OCI-LY1 (cell line): Measurements from ENCODE around the gene CREB3.

ENCODE experiments used
- H2AFZ ChIP-seq: fragments of 200-600 bp; sonication (generic), shearing (Covaris generic); 2 replicates; pipeline ENCODE4 v1.6.0; 2014; ENCODE audit warnings: antibody characterized with exemption, mild to moderate bottlenecking, low read length
- H3F3A ChIP-seq: fragments of 200-600 bp; sonication (generic), shearing (Covaris generic); 2 replicates; pipeline ENCODE4 v1.6.0; 2014; ENCODE audit warnings: mild to moderate bottlenecking, antibody characterized with exemption, low read length, moderate library complexity; ENCODE audit not compliant: insufficient read depth
- H3K27ac ChIP-seq: fragments of 200-600 bp; sonication (generic); 2 replicates; pipeline ENCODE4 v1.5.1; 2014; ENCODE audit warnings: low read length, mixed run types, mild to moderate bottlenecking, low read depth; ENCODE audit not compliant: poor library complexity, severe bottlenecking
- H3K27me3 ChIP-seq: fragments of 200-600 bp; sonication (generic); 2 replicates; pipeline ENCODE4 v1.6.0; 2014; ENCODE audit warnings: antibody characterized with exemption, mild to moderate bottlenecking, low read length, moderate library complexity; ENCODE audit not compliant: insufficient read depth
- H3K36me3 ChIP-seq: fragments of 200-600 bp; sonication (generic); 2 replicates; pipeline ENCODE4 v1.6.1; 2014; ENCODE audit warnings: mild to moderate bottlenecking, antibody characterized with exemption, low read length, moderate library complexity, mixed read lengths; ENCODE audit not compliant: insufficient read depth
- H3K4me1 ChIP-seq: fragments of 200-600 bp; sonication (generic); 2 replicates; pipeline ENCODE4 v1.5.1; 2014; ENCODE audit warnings: mild to moderate bottlenecking, low read length, moderate library complexity; ENCODE audit not compliant: insufficient read depth, severe bottlenecking
- H3K4me2 ChIP-seq: fragments of 200-600 bp; sonication (generic), shearing (Covaris generic); 2 replicates; pipeline ENCODE4 v1.6.1; 2014; ENCODE audit warnings: low read length
- H3K4me3 ChIP-seq: fragments of 200-600 bp; sonication (generic); 2 replicates; pipeline ENCODE4 v1.5.1; 2014; ENCODE audit warnings: low read length, low read depth, mild to moderate bottlenecking, mixed read lengths; ENCODE audit not compliant: poor library complexity, severe bottlenecking
- H3K79me2 ChIP-seq: fragments of 200-600 bp; shearing (Covaris generic); 2 replicates; pipeline ENCODE4 v1.6.1; 2016; ENCODE audit warnings: mixed run types, low read length, mixed read lengths; ENCODE audit not compliant: insufficient read depth
- H3K9ac ChIP-seq: fragments of 200-600 bp; sonication (generic), shearing (Covaris generic); 2 replicates; pipeline ENCODE4 v1.6.1; 2014; ENCODE audit warnings: mild to moderate bottlenecking, low read length, mixed read lengths
- H3K9me2 ChIP-seq: fragments of 200-600 bp; sonication (generic), shearing (Covaris generic); 2 replicates; pipeline ENCODE4 v1.6.1; 2014; ENCODE audit warnings: low read depth, mild to moderate bottlenecking, low read length, mixed read lengths
- H3K9me3 ChIP-seq: fragments of 200-600 bp; shearing (Covaris generic); 2 replicates; pipeline ENCODE4 v1.6.1; 2014; ENCODE audit warnings: low read length, mixed read lengths
- H4K20me1 ChIP-seq: fragments of 200-600 bp; sonication (generic), shearing (Covaris generic); 2 replicates; pipeline ENCODE4 v1.6.0; 2016; ENCODE audit warnings: mild to moderate bottlenecking, low read length; ENCODE audit not compliant: insufficient read depth
- CTCF ChIP-seq: fragments of 200-600 bp; sonication (generic), shearing (Covaris generic); IDR thresholded peaks from 2 replicates; pipeline ENCODE4 v1.5.1; 2017; ENCODE audit warnings: mild to moderate bottlenecking, antibody characterized with exemption, low read length, moderate library complexity, mixed read lengths
- EZH2 ChIP-seq: fragments of 200-600 bp; sonication (generic), shearing (Covaris generic); IDR thresholded peaks from 2 replicates; pipeline ENCODE4 v1.8.0; 2017; ENCODE audit warnings: borderline replicate concordance, mixed run types, mild to moderate bottlenecking, antibody characterized with exemption, low read length, moderate library complexity, mixed read lengths

The CREB3 gene

GRCh38 chr9:35687972-35688557, 44.4 kb upstream of the CREB3 start:
- Histone ChIP-seq H3K9me3 (no peaks in the 10 kb centered on the region), H4K20me1 (no peaks in the 10 kb centered on the region), H3K9ac (no peak overlapping the region), H3K27ac (no peak overlapping the region), H2AFZ (no peak overlapping the region), H3K27me3 (no peaks in the 10 kb centered on the region; the same call in 1 of the 2 replicates), H3K79me2 (no peaks in the 10 kb centered on the region), H3F3A (0 out of 2 replicates have a peak, but pooled peaks cover 3% of the 10 kb centered on the region), H3K36me3 (no peaks in the 10 kb centered on the region), H3K9me2 (no peaks in the 10 kb centered on the region), H3K4me3 (no peak overlapping the region), H3K4me1 (peaks cover 37% of the 10 kb centered on the region), H3K4me2 (no peak overlapping the region)
- TF ChIP-seq EZH2 (no peak), CTCF (no peak)

GRCh38 chr9:35688558-35689541, 43.6 kb upstream of the CREB3 start:
- no peaks in the 10 kb centered on the region for H4K20me1 ChIP-seq
- TF ChIP-seq EZH2, result no peak
- no peak for TF ChIP-seq CTCF
- H3K9me2 ChIP-seq, result no peaks in the 10 kb centered on the region
- H3K4me1 ChIP-seq, result peaks cover 37% of the 10 kb centered on the region
- peak overlapping the region; percentile 81 for H3K4me2 ChIP-seq
- H3K9ac ChIP-seq, result peak overlapping the region; percentile 5; the same call in 1 of the 2 replicates
- 0 out of 2 replicates have a peak, but pooled peaks cover 3% of the 10 kb centered on the region for H3F3A ChIP-seq
- H3K27me3 ChIP-seq, result no peaks in the 10 kb centered on the region; the same call in 1 of the 2 replicates
- H2AFZ ChIP-seq, result no peak overlapping the region
- no peak overlapping the region for H3K27ac ChIP-seq
- H3K79me2 ChIP-seq, result no peaks in the 10 kb centered on the region
- no peaks in the 10 kb centered on the region for H3K9me3 ChIP-seq
- H3K4me3 ChIP-seq, result peak overlapping the region; percentile 66
- H3K36me3 ChIP-seq, result no peaks in the 10 kb centered on the region

- Histone ChIP-seq H3K9ac (peak within 1 kb of the TSS; percentile 63), H3K27ac (no peak within 1 kb of the TSS), H4K20me1 (no peaks in the 10 kb centered on the region), H3K79me2 (no peaks in the 10 kb centered on the region), H3K9me2 (no peaks in the 10 kb centered on the region), H3K4me2 (peak within 1 kb of the TSS; percentile 81), H3K4me3 (peak within 1 kb of the TSS; percentile 66), H3K36me3 (no peaks in the 10 kb centered on the region), H2AFZ (no peak within 1 kb of the TSS), H3K9me3 (no peaks in the 10 kb centered on the region), H3K27me3 (no peaks in the 10 kb centered on the region; the same call in 1 of the 2 replicates), H3K4me1 (peaks cover 37% of the 10 kb centered on the region), H3F3A (0 out of 2 replicates have a peak, but pooled peaks cover 3% of the 10 kb centered on the region)
- TF ChIP-seq EZH2 (no peak), CTCF (no peak)
These were observed 42.7 kb upstream of the CREB3 start, which contains the start of gene TPM2 for GRCh38 chr9:35689542-35690293. TSS of gene TPM2 (minus strand) at chr9:35689925. CDS start at chr9:35689817, 108 bp downstream.
